COR-L47 (cell line): ENCODE data around the gene LCK.
"Not testable (repeated sequence)": the region's sequence is repeated elsewhere in the genome, so short reads cannot be mapped to it uniquely, and the experiment has no call there.

Experiments used
- DNase-seq: peaks from one replicate; lab custom pipeline; 2025; lab: John Stamatoyannopoulos, UW

The LCK gene

GRCh38 chr1:32240140-32240951, 10.7 kb upstream of the LCK start:
- peak; percentile 75 for DNase-seq

- peak; percentile 67 for DNase-seq
Observed at GRCh38 chr1:32241001-32241763, 9.9 kb upstream of the LCK start.

- no peak for DNase-seq
Observed at GRCh38 chr1:32242341-32242851, 8.7 kb upstream of the LCK start.

GRCh38 chr1:32246888-32247273, 4.2 kb upstream of the LCK start, which contains the start of gene FAM167B:
Gene FAM167B (plus strand): TSS chr1:32247222. CDS start chr1:32247422, 200 bp downstream.
- DNase-seq, result no peak

- no peak for DNase-seq
Observed at GRCh38 chr1:32247452-32247851, 3.6 kb upstream of the LCK start.

- DNase-seq, result peak; percentile 21
Observed at GRCh38 chr1:32247983-32248889, 2.8 kb upstream of the LCK start.

GRCh38 chr1:32249831-32250525, 1.1 kb upstream of the LCK start:
- no peak for DNase-seq

- no peak for DNase-seq
Observed at GRCh38 chr1:32255072-32256071, 4.3 kb downstream of the LCK start.

GRCh38 chr1:32256473-32257226, 5.6 kb downstream of the LCK start:
- DNase-seq, result no peak

- no peak for DNase-seq
Observed at GRCh38 chr1:32257227-32257508, 6.1 kb downstream of the LCK start.

- DNase-seq, result not testable (repeated sequence)
Observed at GRCh38 chr1:32263236-32263593, 12.2 kb downstream of the LCK start.

GRCh38 chr1:32263744-32264143, 12.7 kb downstream of the LCK start:
- no peak for DNase-seq

- DNase-seq, result no peak
Observed at GRCh38 chr1:32265846-32266245, 14.8 kb downstream of the LCK start.

- DNase-seq, result no peak
Observed at GRCh38 chr1:32266921-32267591, 16.0 kb downstream of the LCK start.

GRCh38 chr1:32269744-32270143, 18.7 kb downstream of the LCK start:
- DNase-seq, result no peak

GRCh38 chr1:32272557-32273390, 21.7 kb downstream of the LCK start:
- no peak for DNase-seq

- peak; percentile 90 for DNase-seq
Observed at GRCh38 chr1:32273391-32274208, 22.5 kb downstream of the LCK start.
